H7 (cell line): ENCODE results near the gene MRPL21. TPM values are rescaled to one million over a fixed set of nuclear protein-coding genes. Genes with fewer than 3 reads are reported as not detected.

ENCODE experiments used
- DNase-seq: peaks from one replicate; pipeline ENCODE4 v3.0.0; 2012
- H3K27me3 ChIP-seq: 2 replicates; pipeline ENCODE4 v1.6.0; 2011; ENCODE audit warnings: mild to moderate bottlenecking, low read length; ENCODE audit not compliant: control insufficient read depth, insufficient read depth
- H3K36me3 ChIP-seq: replicated peaks from 2 replicates; pipeline ENCODE4 v1.5.1; 2011; ENCODE audit warnings: low read length; ENCODE audit not compliant: control insufficient read depth, insufficient read depth
- H3K4me3 ChIP-seq: 2 replicates; pipeline ENCODE4 v1.5.1; 2011; ENCODE audit warnings: low read depth, mild to moderate bottlenecking, control low read depth, low read length, moderate library complexity; ENCODE audit not compliant: insufficient read depth
- total RNA-seq: library from RNA; depleted of rRNA; stranded (reverse); fragments of >200 nt; shearing (Covaris generic); gene quantifications from 2 replicates; pipeline ENCODE4 v1.2.3, GENCODE V29; 2014

The MRPL21 gene
- total RNA-seq, 1 experiment from 2014 or later: 108 TPM

- Histone ChIP-seq H3K27me3 (peaks cover 3% of the 10 kb centered on the region; the same call in 1 of the 2 replicates), H3K4me3 (peak overlapping the region; percentile 72), H3K36me3 (no peaks in the 10 kb centered on the region)
- DNase-seq: peak; percentile 84
These were observed 49.2 kb downstream of the MRPL21 start for GRCh38 chr11:68854273-68854958.

DNA sequence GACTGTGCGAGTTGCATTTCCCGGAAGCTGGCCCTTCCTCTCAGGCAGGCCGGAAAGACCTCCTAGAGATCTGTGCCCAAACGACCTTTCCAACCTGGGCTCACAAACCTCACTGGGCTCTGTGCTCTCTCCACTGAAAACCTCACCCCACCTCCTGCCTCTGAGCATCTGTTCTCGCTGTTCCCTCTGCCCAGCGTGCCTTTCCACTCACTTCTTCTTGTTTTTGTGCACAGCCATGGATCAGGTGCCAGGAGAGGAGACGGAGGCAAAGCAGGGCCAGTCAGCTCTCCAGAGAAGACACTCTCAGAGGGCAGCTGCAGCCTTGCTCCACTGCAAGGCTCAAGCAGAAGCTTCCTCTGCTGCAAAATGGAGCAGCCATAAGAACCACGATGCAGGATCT lies 51.0 kb downstream of the MRPL21 start:
- no peaks in the 10 kb centered on the region for H3K36me3 ChIP-seq

DNA sequence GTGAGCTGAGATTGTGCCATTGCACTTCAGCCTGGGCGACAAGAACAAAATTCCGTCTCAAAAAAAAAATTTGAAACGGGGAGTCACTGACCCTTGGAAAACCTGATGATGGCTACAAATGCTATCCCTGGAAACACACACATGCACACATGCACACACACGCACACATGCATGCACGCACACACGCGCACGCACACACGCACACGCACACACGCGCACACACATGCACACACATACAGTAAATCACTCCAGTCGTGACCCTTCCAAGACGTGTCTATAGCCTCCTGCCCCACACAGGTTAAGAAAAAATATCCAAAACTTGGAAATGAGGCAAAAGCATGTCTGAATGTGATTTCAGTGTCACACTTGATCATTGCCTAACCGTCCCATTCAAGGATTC lies 55.2 kb downstream of the MRPL21 start:
- DNase-seq: no peak
- no peak overlapping the region for H3K4me3 ChIP-seq
- no peaks in the 10 kb centered on the region for H3K36me3 ChIP-seq
- H3K27me3 ChIP-seq: peaks cover under 1% of the 10 kb centered on the region; the same call in 1 of the 2 replicates

More for the DNA sequence above, 51.0 kb downstream of the MRPL21 start:
- Histone ChIP-seq H3K27me3 (peaks cover 3% of the 10 kb centered on the region; the same call in 1 of the 2 replicates), H3K4me3 (no peak overlapping the region)
- DNase-seq: no peak

- Histone ChIP-seq H3K27me3 (peaks cover 9% of the 10 kb centered on the region), H3K4me3 (no peak overlapping the region), H3K36me3 (no peaks in the 10 kb centered on the region)
- DNase-seq: no peak
These were observed 56.2 kb downstream of the MRPL21 start for GRCh38 chr11:68847395-68847794.

DNA sequence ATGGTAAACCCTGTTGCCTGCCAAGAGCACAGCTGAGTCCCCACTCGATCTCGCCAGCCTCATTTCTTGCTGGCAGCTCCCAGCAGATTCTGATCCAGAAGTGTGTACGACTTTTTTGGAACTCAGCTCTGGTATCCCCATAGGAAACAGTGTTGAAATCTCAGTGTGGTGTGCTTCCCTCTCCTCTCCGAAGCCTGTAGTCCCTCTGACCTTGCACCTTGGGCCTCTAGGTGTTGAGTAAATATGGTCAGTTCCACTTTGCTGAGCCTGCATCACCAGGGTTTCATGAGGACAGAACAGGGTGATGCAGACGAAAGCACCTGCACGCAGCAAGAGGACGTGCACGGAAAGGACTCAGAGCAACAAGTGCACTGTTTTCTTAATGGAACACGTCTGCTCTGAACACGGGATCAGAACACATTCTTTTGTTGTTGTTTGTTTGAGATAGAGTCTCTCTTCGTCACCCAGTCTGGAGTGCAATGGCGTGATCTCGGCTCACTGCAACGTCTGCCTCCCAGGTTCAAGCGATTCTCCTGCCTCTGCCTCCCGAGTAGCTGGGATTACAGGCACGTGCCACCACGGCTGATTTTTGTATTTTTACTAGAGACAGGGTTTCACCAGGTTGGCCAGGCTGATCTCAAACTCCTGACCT lies 58.2 kb downstream of the MRPL21 start:
- Histone ChIP-seq H3K4me3 (no peak overlapping the region), H3K36me3 (no peaks in the 10 kb centered on the region), H3K27me3 (peaks cover 17% of the 10 kb centered on the region)
- no peak for DNase-seq

DNA sequence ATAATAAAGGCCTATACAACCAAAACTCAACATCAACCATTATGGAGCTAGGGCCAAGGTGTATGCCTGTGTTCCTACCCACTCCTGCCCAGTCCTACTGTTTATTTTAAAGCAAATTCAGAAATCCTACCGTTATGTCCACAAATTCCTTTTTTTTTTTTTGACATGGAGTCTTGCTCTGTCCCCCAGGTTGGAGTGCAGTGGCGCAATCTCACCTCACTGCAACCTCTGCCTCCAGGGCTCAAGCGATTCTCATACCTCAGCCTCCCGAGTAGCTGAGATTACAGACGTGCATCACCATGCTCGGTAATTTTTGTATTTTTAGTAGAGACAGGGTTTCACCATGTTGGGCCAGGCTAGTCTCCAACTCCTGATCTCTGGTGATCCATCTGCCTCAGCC lies 58.8 kb downstream of the MRPL21 start:
- peaks cover 17% of the 10 kb centered on the region for H3K27me3 ChIP-seq
- no peak overlapping the region for H3K4me3 ChIP-seq
- no peaks in the 10 kb centered on the region for H3K36me3 ChIP-seq
- DNase-seq: no peak

DNA sequence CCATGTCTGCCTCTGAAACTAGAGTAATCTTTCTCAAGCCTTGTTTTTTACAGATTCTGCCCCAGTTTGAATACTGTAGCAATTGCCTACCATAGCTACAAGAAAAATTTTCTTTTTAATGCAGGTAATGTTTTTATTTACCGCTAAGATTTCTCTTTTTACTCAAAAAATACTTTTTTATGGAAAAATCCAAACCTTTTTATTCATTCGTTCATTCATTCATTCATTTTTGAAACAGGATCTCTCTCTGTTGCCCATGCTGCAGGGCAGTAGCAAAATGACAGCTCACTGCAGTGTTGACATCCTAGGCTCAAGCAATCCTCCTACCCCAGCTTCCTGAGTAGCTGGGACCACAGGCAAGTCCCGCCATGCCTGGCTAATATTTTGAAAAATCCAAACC lies 59.3 kb downstream of the MRPL21 start:
- no peak for DNase-seq
- H3K4me3 ChIP-seq: peak overlapping the region; percentile 55
- H3K27me3 ChIP-seq: peaks cover 17% of the 10 kb centered on the region
- H3K36me3 ChIP-seq: no peaks in the 10 kb centered on the region

GRCh38 chr11:68843703-68844312 lies 59.8 kb downstream of the MRPL21 start:
- peak; percentile 93 for DNase-seq
- peak overlapping the region; percentile 55 for H3K4me3 ChIP-seq
- peaks cover 17% of the 10 kb centered on the region for H3K27me3 ChIP-seq

DNA sequence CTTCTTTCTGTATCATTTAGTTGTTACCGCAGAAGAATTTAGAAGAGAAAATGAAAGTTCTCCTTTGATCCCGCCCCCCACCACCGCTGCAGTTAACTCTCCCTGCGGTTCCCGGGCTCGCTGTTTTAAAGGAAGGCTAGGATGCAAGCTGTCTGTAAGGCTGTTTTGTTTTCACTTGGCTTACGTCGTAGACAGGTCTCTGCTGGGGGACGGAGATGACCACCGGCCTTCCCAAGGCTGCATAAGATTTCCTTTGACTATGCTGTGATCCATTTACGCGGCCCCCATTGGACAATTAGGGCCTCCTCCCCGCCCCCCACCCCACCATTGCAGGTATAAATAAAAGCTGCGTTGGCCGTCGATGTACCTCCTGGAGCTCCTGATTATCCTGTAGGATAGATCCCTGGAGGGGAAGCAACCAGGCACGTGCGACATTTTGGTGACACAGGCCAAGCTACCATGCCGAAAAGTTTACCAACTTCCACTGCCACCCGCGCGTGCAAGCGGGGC lies 60.5 kb downstream of the MRPL21 start:
- Histone ChIP-seq H3K36me3 (no peaks in the 10 kb centered on the region), H3K4me3 (peak overlapping the region; percentile 55), H3K27me3 (peaks cover 17% of the 10 kb centered on the region)
- DNase-seq: peak; percentile 70

More at GRCh38 chr11:68843703-68844312, 59.8 kb downstream of the MRPL21 start:
- H3K36me3 ChIP-seq: no peaks in the 10 kb centered on the region

GRCh38 chr11:68842427-68843051 lies 61.1 kb downstream of the MRPL21 start:
- H3K27me3 ChIP-seq: peaks cover 17% of the 10 kb centered on the region
- peak overlapping the region; percentile 55; the same call in 1 of the 2 replicates for H3K4me3 ChIP-seq
- peak; percentile 52 for DNase-seq
- H3K36me3 ChIP-seq: no peaks in the 10 kb centered on the region

- H3K4me3 ChIP-seq: peak within 1 kb of the TSS; percentile 75
- H3K27me3 ChIP-seq: peaks cover 17% of the 10 kb centered on the region
- peak; percentile 96 for DNase-seq
These were observed 61.8 kb downstream of the MRPL21 start, which contains the start of gene CPT1A for GRCh38 chr11:68841718-68842426. Gene CPT1A (minus strand): TSS chr11:68841916. CDS start chr11:68815474, 26,442 bp downstream.

More at GRCh38 chr11:68841718-68842426, 61.8 kb downstream of the MRPL21 start, which contains the start of gene CPT1A:
- no peaks in the 10 kb centered on the region for H3K36me3 ChIP-seq
